Left lobe of liver (tissue), 2 donors: ENCODE measurements around the gene ZNF322. TPM values are rescaled to one million over a fixed set of nuclear protein-coding genes. Genes with fewer than 3 reads are reported as not detected.

Experiments used
- ATAC-seq: fragments of 200-7000 bp; cut with Tn5 transposase; one replicate; pipeline ENCODE4 v1.9.1; 2020; ENCODE audit warnings: mild to moderate bottlenecking, moderate library complexity
- DNase-seq: peaks from one replicate; pipeline ENCODE4 v3.0.0-alpha.2; 2020; ENCODE audit warnings: low spot score
- total RNA-seq: library from RNA; stranded (reverse); gene quantifications from one replicate; pipeline ENCODE4 v1.2.1, GENCODE V29; 2021
- donor health status: DM: no; HTN: no; CAD: no; lungs with moderate emphysema.
- donor health status: DM: no; HTN: yes; CAD: no.

The ZNF322 gene
- total RNA-seq, 1 donor from 2014 or later = 7.8 TPM

- ATAC-seq = no peak
- DNase-seq = no peak
These were observed 36.1 kb downstream of the ZNF322 start for GRCh38 chr6:26623339-26623859.

GRCh38 chr6:26613689-26614683, 45.6 kb downstream of the ZNF322 start:
- ATAC-seq = no peak
- no peak for DNase-seq

- ATAC-seq = no peak
- DNase-seq = no peak
These were observed 46.3 kb downstream of the ZNF322 start for GRCh38 chr6:26613201-26613600.

- DNase-seq (no peak), ATAC-seq (no peak)
These were observed 47.9 kb downstream of the ZNF322 start for GRCh38 chr6:26611599-26611998.

GRCh38 chr6:26609463-26609862, 50.1 kb downstream of the ZNF322 start:
- ATAC-seq = no peak
- no peak for DNase-seq

- peak; percentile 54 for DNase-seq
- ATAC-seq = peak; percentile 99
These were observed 51.9 kb downstream of the ZNF322 start for GRCh38 chr6:26607434-26608230.

- ATAC-seq (no peak), DNase-seq (no peak)
These were observed 54.7 kb downstream of the ZNF322 start for GRCh38 chr6:26604797-26605196.

- DNase-seq (no peak), ATAC-seq (no peak)
These were observed 55.5 kb downstream of the ZNF322 start for GRCh38 chr6:26604026-26604425.

- ATAC-seq = no peak
- no peak for DNase-seq
These were observed 57.3 kb downstream of the ZNF322 start for GRCh38 chr6:26602262-26602661.

- ATAC-seq (no peak), DNase-seq (no peak)
These were observed 58.8 kb downstream of the ZNF322 start for GRCh38 chr6:26600759-26601158.

GRCh38 chr6:26599591-26599990, 60.0 kb downstream of the ZNF322 start:
- DNase-seq = no peak
- no peak for ATAC-seq

GRCh38 chr6:26599134-26599533, 60.4 kb downstream of the ZNF322 start:
- no peak for ATAC-seq
- DNase-seq = no peak

- no peak for ATAC-seq
- DNase-seq = no peak
These were observed 61.3 kb downstream of the ZNF322 start for GRCh38 chr6:26598267-26598666.

- DNase-seq = no peak
- no peak for ATAC-seq
These were observed 61.7 kb downstream of the ZNF322 start for GRCh38 chr6:26597821-26598220.

GRCh38 chr6:26597389-26597766, 62.2 kb downstream of the ZNF322 start:
- ATAC-seq = no peak
- no peak for DNase-seq

- ATAC-seq = peak; percentile 89
These were observed 62.8 kb downstream of the ZNF322 start, which contains the start of gene ABT1 for GRCh38 chr6:26596579-26597388. Gene ABT1 (plus strand): TSS chr6:26596953. CDS start chr6:26596983, 30 bp downstream.

GRCh38 chr6:26595669-26596269, 63.8 kb downstream of the ZNF322 start:
- ATAC-seq (peak; percentile 89), DNase-seq (peak; percentile 91)

More at GRCh38 chr6:26596579-26597388, 62.8 kb downstream of the ZNF322 start, which contains the start of gene ABT1:
- peak; percentile 98 for DNase-seq

GRCh38 chr6:26594730-26595632, 64.6 kb downstream of the ZNF322 start:
- ATAC-seq = no peak
- DNase-seq = no peak

GRCh38 chr6:26594131-26594498, 65.4 kb downstream of the ZNF322 start:
- DNase-seq (no peak), ATAC-seq (no peak)
